ENCODE results near the gene DHCR7. TPM values are rescaled to one million over a fixed set of nuclear protein-coding genes. Genes with fewer than 3 reads are reported as not detected.

DHCR7 gene
- total RNA-seq, 1 experiment from 2014 or later = 371 TPM

- CTCF ChIA-PET = no interaction called here
- intact Hi-C loops (cut with micrococcal nuclease; ENCODE audit: unreplicated experiment) = no loop called here
- Histone ChIP-seq H3K9me3 (no peaks in the 10 kb centered on the region), H3K4me3 (ENCODE audit: low read depth, low read length) (no peak overlapping the region), H3K36me3 (ENCODE audit: control insufficient read depth, insufficient read depth, low read length) (peaks cover 10% of the 10 kb centered on the region; the same call in 1 of the 2 replicates), H3K4me1 (peaks cover 29% of the 10 kb centered on the region), H3K27me3 (replicated peaks; ENCODE audit: control insufficient read depth, insufficient read depth, low read length) (no peaks in the 10 kb centered on the region)
- no peak overlapping the region for H3K4me3 Mint-ChIP-seq (ENCODE audit: unreplicated experiment)
- POLR2A ChIA-PET = no interaction called here
- H3K9me3 Mint-ChIP-seq (ENCODE audit: unreplicated experiment) = no peaks in the 10 kb centered on the region
- no peak for DNase-seq
- peaks cover 28% of the 10 kb centered on the region for H3K4me1 Mint-ChIP-seq (ENCODE audit: low read depth, unreplicated experiment)
- BruUV-seq (replicated peaks) = no TSS peak
- peaks cover 68% of the 10 kb centered on the region for H3K36me3 Mint-ChIP-seq (ENCODE audit: insufficient read depth, unreplicated experiment)
- TF ChIP-seq, protein P1, sequence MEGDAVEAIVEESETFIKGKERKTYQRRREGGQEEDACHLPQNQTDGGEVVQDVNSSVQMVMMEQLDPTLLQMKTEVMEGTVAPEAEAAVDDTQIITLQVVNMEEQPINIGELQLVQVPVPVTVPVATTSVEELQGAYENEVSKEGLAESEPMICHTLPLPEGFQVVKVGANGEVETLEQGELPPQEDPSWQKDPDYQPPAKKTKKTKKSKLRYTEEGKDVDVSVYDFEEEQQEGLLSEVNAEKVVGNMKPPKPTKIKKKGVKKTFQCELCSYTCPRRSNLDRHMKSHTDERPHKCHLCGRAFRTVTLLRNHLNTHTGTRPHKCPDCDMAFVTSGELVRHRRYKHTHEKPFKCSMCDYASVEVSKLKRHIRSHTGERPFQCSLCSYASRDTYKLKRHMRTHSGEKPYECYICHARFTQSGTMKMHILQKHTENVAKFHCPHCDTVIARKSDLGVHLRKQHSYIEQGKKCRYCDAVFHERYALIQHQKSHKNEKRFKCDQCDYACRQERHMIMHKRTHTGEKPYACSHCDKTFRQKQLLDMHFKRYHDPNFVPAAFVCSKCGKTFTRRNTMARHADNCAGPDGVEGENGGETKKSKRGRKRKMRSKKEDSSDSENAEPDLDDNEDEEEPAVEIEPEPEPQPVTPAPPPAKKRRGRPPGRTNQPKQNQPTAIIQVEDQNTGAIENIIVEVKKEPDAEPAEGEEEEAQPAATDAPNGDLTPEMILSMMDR (IDR thresholded peaks at IDR 0.05; ENCODE audit: insufficient read depth in 1 of 2, low read depth in 1 of 2, low read length in 1 of 2, severe bottlenecking in 1 of 2, unreplicated experiment in 1 of 2) = no peak
- H3K27me3 Mint-ChIP-seq (ENCODE audit: insufficient read depth, unreplicated experiment) = no peaks in the 10 kb centered on the region
- no peak overlapping the region for H3K27ac Mint-ChIP-seq (ENCODE audit: unreplicated experiment)
Observed at GRCh38 chr11:71482746-71483364, 34.7 kb upstream of the DHCR7 start.

GRCh38 chr11:71482216-71482615 is 34.0 kb upstream of the DHCR7 start:
- no TSS peak for BruUV-seq (replicated peaks)
- H3K36me3 Mint-ChIP-seq (ENCODE audit: insufficient read depth, unreplicated experiment) = peaks cover 72% of the 10 kb centered on the region
- H3K27ac Mint-ChIP-seq (ENCODE audit: unreplicated experiment) = peak overlapping the region; percentile 87
- H3K4me3 ChIP-seq (ENCODE audit: low read depth, low read length) = no peak overlapping the region
- H3K9me3 ChIP-seq = no peaks in the 10 kb centered on the region
- peaks cover 28% of the 10 kb centered on the region for H3K4me1 Mint-ChIP-seq (ENCODE audit: low read depth, unreplicated experiment)
- H3K27me3 ChIP-seq (replicated peaks; ENCODE audit: control insufficient read depth, insufficient read depth, low read length) = no peaks in the 10 kb centered on the region
- TF ChIP-seq, protein P1 (IDR thresholded peaks at IDR 0.05; ENCODE audit: insufficient read depth in 1 of 2, low read depth in 1 of 2, low read length in 1 of 2, severe bottlenecking in 1 of 2, unreplicated experiment in 1 of 2) = no peak
- peaks cover 10% of the 10 kb centered on the region; the same call in 1 of the 2 replicates for H3K36me3 ChIP-seq (ENCODE audit: control insufficient read depth, insufficient read depth, low read length)
- no peak overlapping the region for H3K4me3 Mint-ChIP-seq (ENCODE audit: unreplicated experiment)
- CTCF ChIA-PET = no interaction called here
- POLR2A ChIA-PET = interaction anchor here (1.0 kb wide), 1 partner anchor 30 kb away, joined by 8 read pairs; no protein-coding TSS in a partner anchor
- no peaks in the 10 kb centered on the region for H3K27me3 Mint-ChIP-seq (ENCODE audit: insufficient read depth, unreplicated experiment)
- intact Hi-C loops (cut with micrococcal nuclease; ENCODE audit: unreplicated experiment) = no loop called here
- DNase-seq = no peak
- H3K9me3 Mint-ChIP-seq (ENCODE audit: unreplicated experiment) = no peaks in the 10 kb centered on the region
- peaks cover 25% of the 10 kb centered on the region for H3K4me1 ChIP-seq

GRCh38 chr11:71481101-71481960 is 33.1 kb upstream of the DHCR7 start:
- Mint-ChIP-seq H3K27me3 (ENCODE audit: insufficient read depth, unreplicated experiment) (no peaks in the 10 kb centered on the region), H3K9me3 (ENCODE audit: unreplicated experiment) (no peaks in the 10 kb centered on the region), H3K36me3 (ENCODE audit: insufficient read depth, unreplicated experiment) (peaks cover 74% of the 10 kb centered on the region), H3K4me3 (ENCODE audit: unreplicated experiment) (peak overlapping the region; percentile 49), H3K27ac (ENCODE audit: unreplicated experiment) (peak overlapping the region; percentile 87), H3K4me1 (ENCODE audit: low read depth, unreplicated experiment) (peaks cover 30% of the 10 kb centered on the region)
- Histone ChIP-seq H3K9me3 (no peaks in the 10 kb centered on the region), H3K4me3 (ENCODE audit: low read depth, low read length) (no peak overlapping the region), H3K36me3 (ENCODE audit: control insufficient read depth, insufficient read depth, low read length) (peaks cover 10% of the 10 kb centered on the region; the same call in 1 of the 2 replicates), H3K27me3 (replicated peaks; ENCODE audit: control insufficient read depth, insufficient read depth, low read length) (no peaks in the 10 kb centered on the region), H3K4me1 (peaks cover 25% of the 10 kb centered on the region)
- peak; percentile 75 to 86 for DNase-seq
- BruUV-seq (replicated peaks) = no TSS peak
- CTCF ChIA-PET = interaction anchor here (0.6 to 1.6 kb wide), 4 partner anchors 22 to 33 kb away, joined by 3 to 5 read pairs (median 4); partner anchors contain the start of gene NADSYN1
- POLR2A ChIA-PET = interaction anchor here (0.6 to 1.0 kb wide), 2 partner anchors 29 to 34 kb away, joined by 4 to 8 read pairs; no protein-coding TSS in a partner anchor
- TF ChIP-seq, protein P1 (IDR thresholded peaks at IDR 0.05; ENCODE audit: insufficient read depth in 1 of 2, low read depth in 1 of 2, low read length in 1 of 2, severe bottlenecking in 1 of 2, unreplicated experiment in 1 of 2) = no peak
- intact Hi-C loops (cut with micrococcal nuclease; ENCODE audit: unreplicated experiment) = loop anchor here (1.0 to 2.0 kb wide), 2 partner anchors 10 to 29 kb away; partner anchors contain the start of gene NADSYN1
